ENCODE data around the gene ITGB1BP1.
"Not testable (repeated sequence)": the region's sequence is repeated elsewhere in the genome, so short reads cannot be mapped to it uniquely, and the experiment has no call there.

The ITGB1BP1 gene

DNA sequence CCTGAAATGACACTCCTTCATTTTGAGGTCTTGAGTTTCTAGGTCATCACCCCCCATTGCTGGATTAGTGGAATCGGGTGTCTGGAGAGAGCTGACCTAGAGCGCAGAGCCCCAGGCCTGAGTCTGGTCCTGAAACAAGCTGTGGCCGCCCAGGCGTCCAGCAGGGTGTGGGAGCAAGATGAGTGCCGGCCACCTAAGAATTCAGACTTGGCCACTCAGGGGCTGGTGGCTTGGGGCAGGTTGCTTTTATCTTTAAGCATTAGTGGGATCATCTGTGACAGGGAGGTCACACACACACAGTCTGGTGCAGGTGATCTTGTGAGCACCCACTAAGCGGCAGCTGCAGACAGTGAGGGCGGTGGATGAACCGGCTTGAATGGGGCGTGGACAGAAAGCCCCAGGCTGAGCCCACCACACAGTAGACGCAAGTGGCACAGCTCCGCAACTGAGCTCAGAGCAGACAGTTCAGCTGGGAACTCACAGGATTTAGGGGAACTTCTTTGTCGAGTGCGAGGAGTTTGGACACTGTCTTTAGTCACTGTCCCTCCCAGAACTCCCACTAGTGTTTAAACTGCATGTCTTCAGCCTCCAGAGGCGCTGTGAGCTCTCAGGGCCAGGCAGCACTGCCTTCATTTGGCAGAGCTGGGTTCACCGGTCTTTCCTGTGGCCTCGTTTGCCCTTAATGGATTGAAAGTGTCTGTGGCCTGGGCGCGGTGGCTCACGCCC, 21.5 kb downstream of the ITGB1BP1 start:
- no peak for DNase-seq (ENCODE audit: extremely low read depth in 1 of 2, low read depth in 1 of 2)

- DNase-seq (ENCODE audit: extremely low read depth in 1 of 2, low read depth in 1 of 2), result no peak
These were observed 22.2 kb downstream of the ITGB1BP1 start for GRCh38 chr2:9401059-9401547.

DNA sequence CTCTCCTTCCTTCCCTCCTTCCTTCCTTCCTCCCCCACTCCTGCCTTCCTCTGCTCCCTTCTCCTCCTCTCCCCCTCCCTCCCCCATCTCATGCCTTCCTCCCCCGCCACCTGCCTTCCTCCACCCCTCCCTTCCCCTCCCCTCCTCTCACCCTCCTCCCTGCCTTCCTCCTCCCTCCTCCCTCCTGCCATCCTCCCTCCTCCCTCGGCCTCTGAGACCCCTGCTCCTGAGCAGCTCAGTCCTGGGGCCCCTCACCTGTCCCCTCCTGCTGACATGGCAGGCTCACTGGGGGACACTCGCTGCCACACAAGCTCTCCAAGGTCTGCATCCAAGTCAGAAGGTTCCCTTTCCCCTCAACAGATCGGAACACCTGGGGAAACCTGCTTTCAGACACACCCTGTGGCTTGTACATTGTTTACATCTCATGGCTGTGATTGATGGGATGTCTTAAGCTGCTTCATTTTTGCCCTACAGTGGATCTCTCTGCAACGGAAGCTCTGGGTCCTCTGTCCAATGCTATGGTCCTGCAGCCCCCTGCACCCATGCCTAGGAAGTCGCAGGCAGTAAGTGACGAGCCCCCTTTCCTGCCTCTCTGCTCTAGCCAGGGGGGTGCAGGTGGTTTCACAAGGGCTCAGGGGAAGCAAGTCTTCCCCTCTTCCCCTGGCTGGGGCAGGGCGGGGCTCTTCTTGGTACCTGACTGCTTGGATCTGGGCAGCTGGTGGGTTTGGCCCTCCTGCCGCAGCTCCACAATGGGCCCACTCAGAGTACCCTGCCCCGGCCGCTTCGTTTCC, 22.9 kb downstream of the ITGB1BP1 start:
- no peak for DNase-seq (ENCODE audit: extremely low read depth in 1 of 2, low read depth in 1 of 2)

GRCh38 chr2:9398881-9399780, 24.2 kb downstream of the ITGB1BP1 start:
- DNase-seq (ENCODE audit: extremely low read depth in 1 of 2, low read depth in 1 of 2), result no peak

GRCh38 chr2:9398251-9398650, 25.1 kb downstream of the ITGB1BP1 start:
- DNase-seq (ENCODE audit: extremely low read depth in 1 of 2, low read depth in 1 of 2), result not testable (repeated sequence)

- DNase-seq (ENCODE audit: extremely low read depth in 1 of 2, low read depth in 1 of 2), result no peak
These were observed 26.1 kb downstream of the ITGB1BP1 start for GRCh38 chr2:9397201-9397600.

DNA sequence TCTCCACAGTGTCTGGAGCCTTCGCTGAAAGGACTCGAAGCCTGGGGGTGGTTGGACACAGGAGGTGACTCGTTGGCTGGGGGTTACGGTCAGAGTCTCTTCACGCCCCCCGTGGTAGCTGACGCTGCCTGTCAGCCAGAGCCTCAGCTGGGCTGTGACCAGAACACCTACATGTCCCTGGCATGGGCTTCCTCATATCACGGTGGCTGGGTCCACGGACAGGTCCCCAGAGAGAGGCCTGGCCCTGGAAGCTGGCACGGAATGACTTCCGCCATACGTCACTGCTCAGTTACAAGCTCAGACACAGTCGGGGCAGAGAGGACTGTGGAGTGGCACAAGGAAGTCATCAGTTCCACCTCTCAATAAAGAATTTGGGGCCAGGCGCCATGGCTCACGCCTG, 28.5 kb downstream of the ITGB1BP1 start:
- no peak for DNase-seq (ENCODE audit: extremely low read depth in 1 of 2, low read depth in 1 of 2)

DNA sequence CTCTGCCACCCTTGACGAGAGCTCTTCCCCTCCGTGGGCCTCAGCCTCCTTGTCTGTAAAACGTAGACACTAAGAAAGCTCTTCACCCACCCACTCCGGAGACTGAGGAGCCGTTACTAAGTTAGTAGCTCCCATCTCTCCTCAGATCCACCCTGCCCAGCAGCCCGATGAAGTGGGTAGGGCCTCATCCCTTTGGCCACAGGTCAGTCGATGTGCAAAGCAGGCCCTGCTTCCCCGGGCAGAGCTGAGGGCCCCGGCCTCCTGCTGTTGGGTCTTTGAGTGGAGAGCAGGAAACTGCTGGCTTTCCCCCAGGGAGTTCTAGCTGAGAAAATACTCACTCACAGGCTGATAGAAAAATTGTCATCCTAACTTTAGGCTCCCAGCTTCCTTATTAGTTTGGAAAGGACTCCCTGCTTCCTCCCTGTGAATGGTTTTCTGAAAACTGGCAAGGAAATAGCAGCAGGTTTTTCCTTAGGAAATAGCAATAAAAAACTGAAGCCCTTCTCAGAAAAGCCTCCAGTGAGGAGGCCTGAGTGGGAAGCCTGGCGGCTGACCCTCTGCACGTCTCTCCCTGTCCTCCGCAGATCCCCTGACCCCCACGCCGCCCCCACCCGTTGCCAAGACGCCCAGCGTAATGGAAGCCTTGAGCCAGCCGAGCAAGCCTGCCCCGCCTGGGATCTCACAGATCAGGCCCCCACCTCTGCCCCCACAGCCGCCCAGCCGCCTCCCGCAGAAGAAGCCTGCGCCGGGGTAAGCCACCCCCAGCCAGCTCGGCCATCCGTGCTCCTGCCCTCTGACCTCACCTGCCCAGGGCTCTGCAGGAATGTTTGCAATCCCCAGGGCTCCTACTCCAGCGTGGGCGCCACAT, 30.2 kb downstream of the ITGB1BP1 start:
- no peak for DNase-seq (ENCODE audit: extremely low read depth in 1 of 2, low read depth in 1 of 2)

DNA sequence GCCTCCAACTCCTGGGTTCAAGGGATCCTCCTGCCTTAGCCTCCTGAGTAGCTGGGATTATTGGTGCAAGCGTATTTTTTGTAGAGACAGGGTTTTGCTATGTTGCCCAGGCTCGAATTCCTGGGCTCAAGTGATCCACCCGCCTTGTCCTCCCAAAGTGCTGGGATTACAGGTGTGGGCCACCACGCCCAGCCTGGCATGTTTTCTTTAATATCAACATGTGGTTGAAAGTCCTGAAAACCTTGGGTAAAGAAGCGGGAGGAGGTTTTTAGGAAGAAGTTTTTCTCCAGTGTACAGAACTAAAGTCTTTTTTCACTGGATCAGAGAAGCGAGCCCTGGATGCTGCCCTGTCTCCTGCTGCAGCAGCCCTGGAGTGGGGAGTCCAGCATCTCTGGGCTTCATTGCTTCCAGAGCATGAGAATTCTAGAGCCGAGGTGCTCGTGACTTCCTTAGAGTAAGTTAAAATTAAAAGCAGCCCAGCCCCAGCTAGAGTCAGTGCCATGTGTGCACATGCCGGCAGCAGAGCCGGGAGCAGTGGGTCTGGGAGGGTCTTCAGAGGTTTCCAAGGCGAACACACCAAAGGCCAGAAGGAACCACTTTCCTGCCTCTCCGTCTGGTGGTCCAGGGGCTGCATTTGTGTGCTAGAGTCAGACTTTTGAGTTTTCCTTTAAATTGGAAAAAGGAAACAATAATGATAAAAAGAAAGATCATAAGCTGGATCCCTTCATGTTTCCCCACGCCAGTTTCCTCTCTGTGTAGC, 31.2 kb downstream of the ITGB1BP1 start:
- no peak for DNase-seq (ENCODE audit: extremely low read depth in 1 of 2, low read depth in 1 of 2)

- no peak for DNase-seq (ENCODE audit: extremely low read depth in 1 of 2, low read depth in 1 of 2)
These were observed 32.3 kb downstream of the ITGB1BP1 start for GRCh38 chr2:9390991-9391390.

GRCh38 chr2:9390151-9390850, 33.0 kb downstream of the ITGB1BP1 start:
- no peak for DNase-seq (ENCODE audit: extremely low read depth in 1 of 2, low read depth in 1 of 2)

DNA sequence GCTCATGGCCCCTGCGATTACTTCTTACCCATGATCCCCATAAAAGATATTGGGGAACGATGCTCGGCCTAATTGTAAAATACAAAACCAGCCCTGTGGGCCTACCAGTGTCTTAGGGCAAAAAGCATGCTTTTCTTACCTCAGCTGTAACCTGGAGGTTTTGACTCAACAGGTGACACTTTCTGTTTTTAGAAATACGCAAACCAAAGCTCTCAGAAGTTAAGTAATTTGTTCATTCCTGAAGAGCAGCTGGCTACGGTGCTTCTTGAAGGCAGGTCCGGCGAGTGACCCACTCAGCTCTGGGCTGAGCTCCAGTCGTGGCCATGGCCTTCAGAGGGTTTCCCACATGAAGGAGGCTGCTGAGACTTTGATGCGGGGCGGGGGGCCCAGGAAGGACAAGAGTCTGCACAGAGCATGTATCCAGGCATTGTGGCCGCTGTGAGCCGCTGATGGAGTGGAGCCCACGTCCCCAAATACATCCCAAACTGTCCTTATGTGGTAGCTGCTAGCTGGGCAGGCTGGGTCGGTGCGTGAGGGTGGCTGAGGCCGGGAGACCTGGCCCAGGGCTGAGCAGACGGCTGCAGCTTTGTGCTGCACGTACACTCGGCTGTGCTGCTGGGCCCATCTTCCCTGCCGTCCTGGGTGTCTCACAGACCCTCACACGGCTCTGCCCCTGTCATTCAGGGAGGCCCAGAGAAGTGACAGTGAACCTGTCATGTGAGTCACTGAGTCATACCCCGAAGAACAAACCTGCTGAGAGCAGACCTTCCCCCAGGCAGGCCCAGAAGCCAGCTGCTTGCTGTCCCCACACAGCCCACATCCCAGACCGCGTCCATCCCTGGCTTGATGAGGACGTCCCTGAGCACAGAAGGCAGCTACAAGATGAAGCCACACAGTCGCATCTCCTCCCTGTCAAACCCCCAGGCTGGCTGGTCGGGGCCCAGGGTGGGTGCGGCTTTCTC, 34.1 kb downstream of the ITGB1BP1 start:
- DNase-seq (ENCODE audit: extremely low read depth in 1 of 2, low read depth in 1 of 2), result no peak

GRCh38 chr2:9388199-9388681, 35.1 kb downstream of the ITGB1BP1 start:
- no peak for DNase-seq (ENCODE audit: extremely low read depth in 1 of 2, low read depth in 1 of 2)

DNA sequence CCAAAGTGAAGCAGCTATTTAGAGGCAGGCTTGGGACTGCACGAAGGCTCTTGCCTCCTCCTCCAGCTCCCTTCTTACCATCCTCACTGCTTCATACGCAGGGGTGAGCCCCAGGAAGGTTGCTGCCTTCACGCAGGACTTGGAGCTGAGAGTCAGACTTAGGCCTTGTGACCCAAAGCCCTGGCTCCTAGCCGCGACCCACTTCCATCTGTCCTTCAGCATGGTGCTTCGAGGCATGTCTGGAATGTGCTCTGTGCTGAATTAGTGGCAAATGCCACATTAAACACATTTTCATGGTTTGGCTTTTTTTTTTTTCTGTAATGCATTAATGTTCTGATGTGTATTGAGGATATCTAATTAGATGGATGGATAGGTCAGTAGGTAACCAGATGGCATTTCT, 37.5 kb downstream of the ITGB1BP1 start:
- no peak for DNase-seq (ENCODE audit: extremely low read depth in 1 of 2, low read depth in 1 of 2)

GRCh38 chr2:9384521-9384920, 38.8 kb downstream of the ITGB1BP1 start:
- no peak for DNase-seq (ENCODE audit: extremely low read depth in 1 of 2, low read depth in 1 of 2)

GRCh38 chr2:9382604-9383235, 40.6 kb downstream of the ITGB1BP1 start:
- no peak for DNase-seq (ENCODE audit: extremely low read depth in 1 of 2, low read depth in 1 of 2)
